MM.1S (cell line): Measurements from ENCODE around the gene KCNG3.

Experiments used
- DNase-seq: peaks from one replicate; pipeline ENCODE4 v3.0.0-alpha.2; 2015
- H2AFZ ChIP-seq: fragments of 300-600 bp; sonication (generic); 2 replicates; pipeline ENCODE4 v1.6.0; 2016; ENCODE audit warnings: antibody characterized with exemption, low read length
- H3F3A ChIP-seq: fragments of 300-600 bp; sonication (generic); 2 replicates; pipeline ENCODE4 v1.6.1; 2016; ENCODE audit warnings: mild to moderate bottlenecking, antibody characterized with exemption, low read length, moderate library complexity, mixed read lengths; ENCODE audit not compliant: insufficient read depth
- H3K27ac ChIP-seq: fragments of 300-600 bp; sonication (generic); 2 replicates; pipeline ENCODE4 v1.5.1; 2016; ENCODE audit warnings: mild to moderate bottlenecking, low read length
- H3K27me3 ChIP-seq: fragments of 300-600 bp; sonication (generic); replicated peaks from 2 replicates; pipeline ENCODE4 v1.6.0; 2016; ENCODE audit warnings: low read length; ENCODE audit not compliant: insufficient read depth
- H3K36me3 ChIP-seq: fragments of 300-600 bp; sonication (generic); replicated peaks from 2 replicates; pipeline ENCODE4 v1.6.1; 2016; ENCODE audit warnings: mild to moderate bottlenecking, low read length, mixed read lengths; ENCODE audit not compliant: insufficient read depth
- H3K4me1 ChIP-seq: fragments of 300-600 bp; sonication (generic); 2 replicates; pipeline ENCODE4 v1.6.1; 2016; ENCODE audit warnings: low read length, mixed read lengths
- H3K4me2 ChIP-seq: fragments of 300-600 bp; sonication (generic); 2 replicates; pipeline ENCODE4 v1.6.0; 2016; ENCODE audit warnings: low read depth, low read length
- H3K4me3 ChIP-seq: fragments of 300-600 bp; sonication (generic); 2 replicates; pipeline ENCODE4 v1.5.1; 2016; ENCODE audit warnings: low read length, mixed read lengths
- H3K79me2 ChIP-seq: fragments of 300-600 bp; sonication (generic); 2 replicates; pipeline ENCODE4 v1.6.1; 2016; ENCODE audit warnings: mixed run types, low read length, mixed read lengths
- H3K9ac ChIP-seq: fragments of 300-600 bp; sonication (generic); 2 replicates; pipeline ENCODE4 v1.6.1; 2016; ENCODE audit warnings: low read length, mixed read lengths
- H3K9me2 ChIP-seq: fragments of 300-600 bp; sonication (generic); replicated peaks from 2 replicates; pipeline ENCODE4 v1.6.1; 2016; ENCODE audit warnings: mild to moderate bottlenecking, low read length, mixed read lengths; ENCODE audit not compliant: insufficient read depth
- H3K9me3 ChIP-seq: fragments of 300-600 bp; sonication (generic); replicated peaks from 2 replicates; pipeline ENCODE4 v1.6.1; 2016; ENCODE audit warnings: mild to moderate bottlenecking, low read length, mixed read lengths; ENCODE audit not compliant: insufficient read depth
- H4K20me1 ChIP-seq: fragments of 300-600 bp; sonication (generic); 2 replicates; pipeline ENCODE4 v1.6.1; 2016; ENCODE audit warnings: mild to moderate bottlenecking, low read length, moderate library complexity, mixed read lengths; ENCODE audit not compliant: insufficient read depth
- CTCF ChIP-seq: fragments of 300-600 bp; sonication (generic); IDR thresholded peaks from 2 replicates; pipeline ENCODE4 v1.5.1; 2016; ENCODE audit warnings: antibody characterized with exemption, low read length, mixed read lengths
- EZH2 ChIP-seq: fragments of 300-600 bp; sonication (generic); optimal IDR thresholded peaks from 2 replicates; pipeline ENCODE3; 2017; ENCODE audit warnings: low read depth, mild to moderate bottlenecking, antibody characterized with exemption, low read length, mixed read lengths
- EZH2phosphoT487 ChIP-seq: fragments of 300-600 bp; sonication (generic); IDR thresholded peaks from 2 replicates; pipeline ENCODE4 v1.6.1; 2018; ENCODE audit warnings: antibody characterized with exemption, low read length

The KCNG3 gene

DNA sequence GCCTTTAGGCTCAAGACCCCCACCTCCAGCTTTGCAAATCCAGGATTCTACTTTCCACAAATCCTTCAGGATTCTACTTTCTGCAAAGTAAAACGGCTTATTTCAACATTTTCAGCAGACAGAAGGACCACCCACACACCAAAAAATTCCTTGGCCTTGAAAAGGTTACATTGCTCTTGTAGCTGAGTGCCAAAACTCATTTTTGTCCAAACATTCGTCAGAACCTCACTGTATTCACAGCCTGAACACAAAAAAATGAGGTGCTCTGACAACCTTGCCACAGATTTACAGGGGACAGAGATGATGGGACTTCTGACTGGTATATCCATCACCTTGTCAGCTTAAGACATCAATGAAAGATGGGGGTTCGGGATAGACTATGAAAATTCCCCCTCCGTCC lies 69.7 kb downstream of the KCNG3 start:
- no peak overlapping the region for H3K4me2 ChIP-seq
- TF ChIP-seq EZH2, result no peak
- TF ChIP-seq CTCF, result no peak
- no peak for TF ChIP-seq EZH2phosphoT487
- H3K27ac ChIP-seq, result no peak overlapping the region
- H3K4me3 ChIP-seq, result no peak overlapping the region
- H3F3A ChIP-seq, result no peaks in the 10 kb centered on the region
- no peaks in the 10 kb centered on the region for H3K36me3 ChIP-seq
- H3K9me2 ChIP-seq, result no peaks in the 10 kb centered on the region
- no peaks in the 10 kb centered on the region for H3K79me2 ChIP-seq
- H2AFZ ChIP-seq, result no peak overlapping the region
- no peak overlapping the region for H3K9ac ChIP-seq
- DNase-seq, result no peak
- H3K4me1 ChIP-seq, result no peaks in the 10 kb centered on the region
- H4K20me1 ChIP-seq, result no peaks in the 10 kb centered on the region
- no peaks in the 10 kb centered on the region for H3K27me3 ChIP-seq
- no peaks in the 10 kb centered on the region for H3K9me3 ChIP-seq

- H3K36me3 ChIP-seq, result no peaks in the 10 kb centered on the region
- no peaks in the 10 kb centered on the region for H4K20me1 ChIP-seq
- no peak overlapping the region for H3K27ac ChIP-seq
- H3K27me3 ChIP-seq, result no peaks in the 10 kb centered on the region
- H3K9ac ChIP-seq, result no peak overlapping the region
- TF ChIP-seq CTCF (no peak), EZH2 (no peak), EZH2phosphoT487 (no peak)
- H3K4me1 ChIP-seq, result no peaks in the 10 kb centered on the region
- no peak overlapping the region for H3K4me3 ChIP-seq
- H3K9me2 ChIP-seq, result no peaks in the 10 kb centered on the region
- no peak overlapping the region for H3K4me2 ChIP-seq
- H3K9me3 ChIP-seq, result no peaks in the 10 kb centered on the region
- no peaks in the 10 kb centered on the region for H3K79me2 ChIP-seq
- no peak for DNase-seq
- H2AFZ ChIP-seq, result no peak overlapping the region
- no peaks in the 10 kb centered on the region for H3F3A ChIP-seq
These were observed 72.1 kb downstream of the KCNG3 start for GRCh38 chr2:42421601-42422239.

- Histone ChIP-seq H3K4me3 (no peak overlapping the region), H3K9me3 (no peaks in the 10 kb centered on the region), H3K79me2 (no peaks in the 10 kb centered on the region), H3K9me2 (no peaks in the 10 kb centered on the region), H3F3A (no peaks in the 10 kb centered on the region), H3K4me2 (no peak overlapping the region), H3K9ac (no peak overlapping the region), H3K27ac (no peak overlapping the region), H4K20me1 (no peaks in the 10 kb centered on the region), H3K4me1 (no peaks in the 10 kb centered on the region), H3K36me3 (no peaks in the 10 kb centered on the region), H2AFZ (no peak overlapping the region), H3K27me3 (no peaks in the 10 kb centered on the region)
- DNase-seq, result no peak
- no peak for TF ChIP-seq CTCF
- no peak for TF ChIP-seq EZH2
- TF ChIP-seq EZH2phosphoT487, result no peak
These were observed 72.7 kb downstream of the KCNG3 start for GRCh38 chr2:42421157-42421485.
